Panc1 (cell line): ENCODE results near the gene ACSS1. TPM values are rescaled to one million over a fixed set of nuclear protein-coding genes. Genes with fewer than 3 reads are reported as not detected.
A peak's percentile ranks its signal among the peaks of the same experiment; 100 is the strongest.

Source experiments
- ATAC-seq: fragments of 200-7000 bp; cut with Tn5 transposase; 2 replicates; pipeline ENCODE4 v1.9.1; 2020; ENCODE audit warnings: mild to moderate bottlenecking, moderate library complexity
- BruUV-seq: library from RNA; stranded (reverse); fragments of 400-500 nt; replicated peaks from 2 replicates; lab custom pipeline; 2021; lab: Mats Ljungman, UMichigan
- CTCF ChIA-PET: fragments of 300-600 bp; sonication (Branson Sonifier 250); formaldehyde crosslinking; loops from one replicate; lab custom pipeline; 2022; ENCODE audit warnings: antibody characterized with exemption; lab: Charles Lee
- POLR2A ChIA-PET: fragments of 300-600 bp; sonication (Branson Sonifier 250); formaldehyde crosslinking; loops from one replicate; lab custom pipeline; 2022; ENCODE audit warnings: antibody characterized with exemption; lab: Charles Lee
- DNase-seq: peaks from one replicate; pipeline ENCODE4 v3.0.0-alpha.2; 2010; ENCODE audit warnings: low read depth, low spot score
- H3K27ac ChIP-seq: 2 replicates; pipeline ENCODE4 v1.5.1; 2011; ENCODE audit warnings: mild to moderate bottlenecking, low read length, inconsistent platforms
- H3K27me3 ChIP-seq: fragments of 200-500 bp; sonication (Bioruptor generic); 2 replicates; pipeline ENCODE4 v1.6.0; 2014; ENCODE audit warnings: low read length, inconsistent platforms; ENCODE audit not compliant: control insufficient read depth, insufficient read depth
- H3K36me3 ChIP-seq: fragments of 200-500 bp; sonication (Bioruptor generic); 2 replicates; pipeline ENCODE4 v1.5.1; 2014; ENCODE audit warnings: inconsistent platforms, mild to moderate bottlenecking, low read length, moderate library complexity; ENCODE audit not compliant: control insufficient read depth, insufficient read depth
- H3K4me1 ChIP-seq: 2 replicates; pipeline ENCODE4 v1.5.1; 2011; ENCODE audit warnings: inconsistent platforms, mild to moderate bottlenecking, low read length, moderate library complexity; ENCODE audit not compliant: control insufficient read depth, insufficient read depth
- H3K4me3 ChIP-seq, 2 experiments: 2 replicates each; pipeline ENCODE4 v1.5.1; 2011 to 2012; ENCODE audit warnings: low read depth in 2 of 2, low read length in 2 of 2, mild to moderate bottlenecking in 2 of 2, inconsistent platforms in 1 of 2, moderate library complexity in 1 of 2
- H3K9me3 ChIP-seq: fragments of 200-500 bp; sonication (Bioruptor generic); 2 replicates; pipeline ENCODE4 v1.5.1; 2014; ENCODE audit warnings: low read depth, mild to moderate bottlenecking, inconsistent platforms, low read length, moderate library complexity; ENCODE audit not compliant: control insufficient read depth, insufficient read depth
- CTCF ChIP-seq: fragments of 450-650 bp; IDR thresholded peaks from 2 replicates; pipeline ENCODE4 v1.5.1; 2017; ENCODE audit warnings: mild to moderate bottlenecking
- POLR2AphosphoS5 ChIP-seq: IDR thresholded peaks from 2 replicates; pipeline ENCODE4 v1.6.1; 2012; ENCODE audit warnings: mild to moderate bottlenecking, low read depth, low read length, moderate library complexity
- SIN3A ChIP-seq: IDR thresholded peaks from 2 replicates; pipeline ENCODE4 v1.6.1; 2012; ENCODE audit warnings: low read depth, mild to moderate bottlenecking, low read length, moderate library complexity, borderline replicate concordance; ENCODE audit not compliant: insufficient read depth
- TCF7L2 ChIP-seq: IDR thresholded peaks from 2 replicates; pipeline ENCODE4 v1.6.1; 2011; ENCODE audit warnings: mild to moderate bottlenecking, low read depth, low read length, inconsistent platforms
- in situ Hi-C: cut with HindIII; loops from 2 replicates; pipeline ENCODE4 v1.10.0; 2016; ENCODE audit warnings: low sequenced_read_pairs, low pct_unique_long_range_greater_than_20kb
- intact Hi-C: fragments of 100-400 bp; cut with micrococcal nuclease; formaldehyde crosslinking; loops from one replicate; pipeline ENCODE4 v1.10.0; 2022; ENCODE audit not compliant: unreplicated experiment
- total RNA-seq: library from RNA; stranded (reverse); gene quantifications from one replicate; pipeline ENCODE4 v1.2.1, GENCODE V29; 2021; ENCODE audit not compliant: unreplicated experiment
- TF ChIP-seq, protein P1 (sequence below), 2 experiments: IDR thresholded peaks; 2 replicates each; pipeline ENCODE4 v1.6.1; 2011 to 2012; ENCODE audit warnings: low read depth in 2 of 2, control low read depth in 1 of 2, low read length in 1 of 2, mild to moderate bottlenecking in 1 of 2, moderate library complexity in 1 of 2; ENCODE audit not compliant: insufficient read depth in 1 of 2

Gene ACSS1
- total RNA-seq, 1 experiment from 2014 or later = 32.2 TPM

DNA sequence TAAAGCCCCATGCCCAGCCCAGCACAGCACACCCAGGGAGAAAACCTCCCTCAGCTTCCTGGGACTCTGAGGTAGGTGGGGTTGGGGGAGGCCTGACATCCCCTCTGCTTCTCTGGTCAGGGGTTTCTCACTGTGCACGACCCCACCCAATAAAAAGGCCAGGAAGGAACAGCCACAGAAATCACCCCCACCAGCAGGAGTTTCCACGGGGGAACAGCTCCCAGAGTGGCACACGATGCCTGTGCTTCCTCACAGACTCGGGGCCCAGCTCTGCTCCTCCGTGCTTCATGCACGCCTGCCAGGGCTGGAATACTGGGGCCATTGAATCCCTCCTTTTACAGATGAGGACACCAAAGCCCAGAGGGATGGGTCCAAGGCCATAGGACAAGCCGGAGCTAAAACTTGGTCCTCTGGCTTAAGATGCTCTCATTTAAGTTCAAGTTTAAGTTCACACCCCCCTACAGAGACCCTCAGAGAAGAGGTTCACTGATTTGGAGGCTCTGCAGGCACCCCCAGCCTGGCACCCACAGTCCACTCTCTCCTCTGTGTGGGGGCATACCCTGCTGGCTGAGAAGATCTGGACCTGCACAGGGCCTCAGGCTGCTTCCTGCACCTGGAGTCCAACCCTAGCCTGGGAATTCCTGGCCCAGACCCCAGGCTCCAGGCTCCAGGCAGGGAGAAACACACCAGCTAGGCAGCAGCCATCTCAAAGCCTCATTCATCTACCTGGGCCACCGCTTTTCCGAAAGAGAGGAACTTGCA, 14.3 kb downstream of the ACSS1 start:
- CTCF ChIA-PET = no interaction called here
- H3K36me3 ChIP-seq = no peaks in the 10 kb centered on the region
- intact Hi-C loops (no loop called here), in situ Hi-C loops (no loop called here)
- H3K9me3 ChIP-seq = no peaks in the 10 kb centered on the region
- H3K27ac ChIP-seq = no peak overlapping the region
- TF ChIP-seq, protein P1, sequence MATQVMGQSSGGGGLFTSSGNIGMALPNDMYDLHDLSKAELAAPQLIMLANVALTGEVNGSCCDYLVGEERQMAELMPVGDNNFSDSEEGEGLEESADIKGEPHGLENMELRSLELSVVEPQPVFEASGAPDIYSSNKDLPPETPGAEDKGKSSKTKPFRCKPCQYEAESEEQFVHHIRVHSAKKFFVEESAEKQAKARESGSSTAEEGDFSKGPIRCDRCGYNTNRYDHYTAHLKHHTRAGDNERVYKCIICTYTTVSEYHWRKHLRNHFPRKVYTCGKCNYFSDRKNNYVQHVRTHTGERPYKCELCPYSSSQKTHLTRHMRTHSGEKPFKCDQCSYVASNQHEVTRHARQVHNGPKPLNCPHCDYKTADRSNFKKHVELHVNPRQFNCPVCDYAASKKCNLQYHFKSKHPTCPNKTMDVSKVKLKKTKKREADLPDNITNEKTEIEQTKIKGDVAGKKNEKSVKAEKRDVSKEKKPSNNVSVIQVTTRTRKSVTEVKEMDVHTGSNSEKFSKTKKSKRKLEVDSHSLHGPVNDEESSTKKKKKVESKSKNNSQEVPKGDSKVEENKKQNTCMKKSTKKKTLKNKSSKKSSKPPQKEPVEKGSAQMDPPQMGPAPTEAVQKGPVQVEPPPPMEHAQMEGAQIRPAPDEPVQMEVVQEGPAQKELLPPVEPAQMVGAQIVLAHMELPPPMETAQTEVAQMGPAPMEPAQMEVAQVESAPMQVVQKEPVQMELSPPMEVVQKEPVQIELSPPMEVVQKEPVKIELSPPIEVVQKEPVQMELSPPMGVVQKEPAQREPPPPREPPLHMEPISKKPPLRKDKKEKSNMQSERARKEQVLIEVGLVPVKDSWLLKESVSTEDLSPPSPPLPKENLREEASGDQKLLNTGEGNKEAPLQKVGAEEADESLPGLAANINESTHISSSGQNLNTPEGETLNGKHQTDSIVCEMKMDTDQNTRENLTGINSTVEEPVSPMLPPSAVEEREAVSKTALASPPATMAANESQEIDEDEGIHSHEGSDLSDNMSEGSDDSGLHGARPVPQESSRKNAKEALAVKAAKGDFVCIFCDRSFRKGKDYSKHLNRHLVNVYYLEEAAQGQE (IDR thresholded peaks at IDR 0.05; ENCODE audit: insufficient read depth in 1 of 2, low read depth in 2 of 2, low read length in 1 of 2) = no peak
- TF ChIP-seq SIN3A = no peak
- TF ChIP-seq POLR2AphosphoS5 = no peak
- TF ChIP-seq TCF7L2 = no peak
- TF ChIP-seq CTCF = no peak
- DNase-seq (no peak), ATAC-seq (no peak)
- POLR2A ChIA-PET = no interaction called here
- H3K4me3 ChIP-seq = no peak overlapping the region
- H3K27me3 ChIP-seq = no peaks in the 10 kb centered on the region
- no TSS peak for BruUV-seq
- H3K4me1 ChIP-seq = peaks cover 14% of the 10 kb centered on the region; the same call in 1 of the 2 replicates

DNA sequence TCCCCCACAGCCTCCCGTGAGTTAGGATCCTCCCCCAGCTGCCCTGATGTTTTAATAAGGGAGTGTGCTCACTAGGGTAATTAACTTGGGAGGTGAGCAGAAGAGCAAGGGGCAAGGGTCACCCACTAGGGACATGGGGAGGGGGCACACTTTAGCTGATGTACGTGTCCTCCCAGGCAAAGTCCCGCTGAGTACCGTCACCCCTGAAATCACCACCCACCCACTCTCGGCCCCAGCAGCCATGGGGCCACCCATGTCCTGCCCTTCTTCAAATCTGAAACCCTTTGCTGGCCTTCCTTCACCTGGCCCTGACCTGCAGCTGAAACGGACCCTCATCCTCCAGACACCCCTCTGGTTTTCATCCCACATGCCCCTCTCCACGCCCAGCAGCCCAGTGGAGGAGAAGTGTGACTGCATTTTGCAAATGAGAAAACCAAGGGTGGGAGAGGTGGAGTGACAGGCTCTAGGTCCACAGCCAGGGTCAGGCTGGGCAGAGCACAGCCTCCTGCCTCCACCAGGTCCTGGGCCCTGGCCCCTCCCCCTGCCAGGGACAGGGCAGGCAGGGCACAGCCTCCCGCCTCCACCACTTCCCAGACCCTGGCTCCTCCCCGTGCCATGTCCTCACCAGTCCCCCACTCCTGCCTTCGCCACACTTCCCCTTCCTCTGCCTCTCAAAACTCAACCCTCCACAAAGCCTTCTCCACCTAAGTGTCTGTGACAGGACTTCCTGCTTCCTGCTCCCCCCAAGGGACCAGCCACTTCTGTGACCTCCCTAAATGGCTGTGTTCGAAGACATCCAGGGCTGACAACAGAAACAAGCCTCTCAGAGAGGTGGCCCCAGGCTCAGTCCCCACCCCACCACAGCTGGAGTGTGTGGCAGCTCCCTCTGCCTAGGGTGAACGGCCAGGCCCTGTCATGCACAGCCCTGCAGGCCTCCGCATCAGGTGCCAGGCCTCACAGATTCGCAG, 15.1 kb downstream of the ACSS1 start:
- intact Hi-C loops = no loop called here
- ATAC-seq (0 out of 2 replicates have a peak, but pooled peaks have one; percentile 26), DNase-seq (no peak)
- ChIA-PET CTCF (no interaction called here), POLR2A (no interaction called here)
- Histone ChIP-seq H3K36me3 (no peaks in the 10 kb centered on the region), H3K4me3 (no peak overlapping the region), H3K4me1 (peaks cover 14% of the 10 kb centered on the region), H3K27ac (no peak overlapping the region), H3K27me3 (no peaks in the 10 kb centered on the region), H3K9me3 (no peaks in the 10 kb centered on the region)
- TF ChIP-seq SIN3A (no peak), POLR2AphosphoS5 (no peak), CTCF (no peak), TCF7L2 (no peak)
- TF ChIP-seq, protein P1 (IDR thresholded peaks at IDR 0.05; ENCODE audit: insufficient read depth in 1 of 2, low read depth in 2 of 2, low read length in 1 of 2) = no peak
- in situ Hi-C loops = no loop called here
- BruUV-seq = no TSS peak
